Neural progenitor cell (in vitro differentiated cells): ENCODE results near the gene PROM2. TPM values are rescaled to one million over a fixed set of nuclear protein-coding genes. Genes with fewer than 3 reads are reported as not detected.

Experiments used
- DNase-seq: peaks from one replicate; pipeline ENCODE4 v3.0.0-alpha.2; 2016; ENCODE audit warnings: low spot score
- H2AFZ ChIP-seq: fragments of 200-600 bp; sonication (generic); replicated peaks from 2 replicates; pipeline ENCODE4 v1.6.1; 2016; ENCODE audit warnings: antibody characterized with exemption
- H3F3A ChIP-seq: fragments of 200-600 bp; sonication (generic); 2 replicates; pipeline ENCODE4 v1.6.1; 2016; ENCODE audit warnings: antibody characterized with exemption, low read depth
- H3K27ac ChIP-seq: fragments of 200-600 bp; sonication (generic); 2 replicates; pipeline ENCODE4 v1.5.1; 2016; ENCODE audit warnings: mild to moderate bottlenecking
- H3K27me3 ChIP-seq: fragments of 200-600 bp; sonication (generic); 2 replicates; pipeline ENCODE4 v1.6.1; 2016; ENCODE audit warnings: mild to moderate bottlenecking, moderate library complexity
- H3K36me3 ChIP-seq: fragments of 200-600 bp; sonication (generic); 2 replicates; pipeline ENCODE4 v1.5.1; 2016
- H3K4me1 ChIP-seq: fragments of 200-600 bp; sonication (generic); 2 replicates; pipeline ENCODE4 v1.6.1; 2016; ENCODE audit warnings: mixed run types
- H3K4me2 ChIP-seq: fragments of 200-600 bp; sonication (generic); 2 replicates; pipeline ENCODE4 v1.6.1; 2016
- H3K4me3 ChIP-seq: fragments of 200-600 bp; sonication (generic); 2 replicates; pipeline ENCODE4 v1.5.1; 2016
- H3K79me2 ChIP-seq: fragments of 200-600 bp; sonication (generic); 2 replicates; pipeline ENCODE4 v1.6.1; 2016; ENCODE audit warnings: low read depth
- H3K9ac ChIP-seq: fragments of 200-600 bp; sonication (generic); 2 replicates; pipeline ENCODE4 v1.6.1; 2016
- H3K9me3 ChIP-seq: fragments of 200-600 bp; sonication (generic); 2 replicates; pipeline ENCODE4 v1.5.1; 2016; ENCODE audit warnings: low read depth
- H4K20me1 ChIP-seq: fragments of 200-600 bp; sonication (generic); 2 replicates; pipeline ENCODE4 v1.6.1; 2016; ENCODE audit warnings: low read depth
- H3K27ac Mint-ChIP-seq: 3 replicates; pipeline ENCODE4 v1.8.0; 2021; ENCODE audit warnings: mixed read lengths
- H3K27me3 Mint-ChIP-seq: 2 replicates; pipeline ENCODE4 v1.8.0; 2022; ENCODE audit warnings: low read depth, mild to moderate bottlenecking, inconsistent platforms, moderate library complexity, mixed read lengths; ENCODE audit not compliant: insufficient read depth
- H3K36me3 Mint-ChIP-seq: 3 replicates; pipeline ENCODE4 v1.8.0; 2021; ENCODE audit warnings: mixed read lengths
- H3K4me1 Mint-ChIP-seq: 3 replicates; pipeline ENCODE4 v1.8.0; 2021; ENCODE audit warnings: mixed read lengths
- H3K4me3 Mint-ChIP-seq: 3 replicates; pipeline ENCODE4 v1.8.0; 2021; ENCODE audit warnings: mild to moderate bottlenecking, moderate library complexity, mixed read lengths
- H3K9me3 Mint-ChIP-seq: 3 replicates; pipeline ENCODE4 v1.8.0; 2020; ENCODE audit warnings: mixed read lengths
- EZH2 ChIP-seq: fragments of 200-600 bp; sonication (generic); IDR thresholded peaks from 2 replicates; pipeline ENCODE4 v1.6.1; 2017; ENCODE audit warnings: antibody characterized with exemption, mild to moderate bottlenecking, moderate library complexity
- EZH2phosphoT487 ChIP-seq: fragments of 200-600 bp; sonication (generic); IDR thresholded peaks from 2 replicates; pipeline ENCODE4 v1.6.1; 2017; ENCODE audit warnings: antibody characterized with exemption
- total RNA-seq: library from RNA; depleted of rRNA; stranded (reverse); fragments of >200 nt; gene quantifications from 2 replicates; pipeline ENCODE4 v1.2.3, GENCODE V29; 2015; ENCODE audit warnings: low replicate concordance
- TF ChIP-seq, protein P1 (sequence below): fragments of 200-600 bp; sonication (generic); IDR thresholded peaks from 2 replicates; pipeline ENCODE4 v1.5.1; 2017; ENCODE audit warnings: antibody characterized with exemption, mild to moderate bottlenecking

The PROM2 gene
- total RNA-seq, 1 donor from 2014 or later: 0.95 TPM

GRCh38 chr2:95307036-95307435 is 32.8 kb downstream of the PROM2 start:
- no peaks in the 10 kb centered on the region for H3K4me1 ChIP-seq
- no peaks in the 10 kb centered on the region for H3K36me3 Mint-ChIP-seq
- H3K9me3 ChIP-seq: no peaks in the 10 kb centered on the region
- peaks cover 16% of the 10 kb centered on the region for H3K4me1 Mint-ChIP-seq
- H3K27ac ChIP-seq: no peak overlapping the region
- no peak for DNase-seq
- H3K4me3 ChIP-seq: no peak overlapping the region
- H3K4me2 ChIP-seq: no peak overlapping the region
- no peaks in the 10 kb centered on the region for H3K27me3 ChIP-seq
- no peak overlapping the region for H3K4me3 Mint-ChIP-seq
- H3K27ac Mint-ChIP-seq: no peak overlapping the region
- no peaks in the 10 kb centered on the region for H3K9me3 Mint-ChIP-seq
- no peaks in the 10 kb centered on the region for H3F3A ChIP-seq
- TF ChIP-seq, protein P1, sequence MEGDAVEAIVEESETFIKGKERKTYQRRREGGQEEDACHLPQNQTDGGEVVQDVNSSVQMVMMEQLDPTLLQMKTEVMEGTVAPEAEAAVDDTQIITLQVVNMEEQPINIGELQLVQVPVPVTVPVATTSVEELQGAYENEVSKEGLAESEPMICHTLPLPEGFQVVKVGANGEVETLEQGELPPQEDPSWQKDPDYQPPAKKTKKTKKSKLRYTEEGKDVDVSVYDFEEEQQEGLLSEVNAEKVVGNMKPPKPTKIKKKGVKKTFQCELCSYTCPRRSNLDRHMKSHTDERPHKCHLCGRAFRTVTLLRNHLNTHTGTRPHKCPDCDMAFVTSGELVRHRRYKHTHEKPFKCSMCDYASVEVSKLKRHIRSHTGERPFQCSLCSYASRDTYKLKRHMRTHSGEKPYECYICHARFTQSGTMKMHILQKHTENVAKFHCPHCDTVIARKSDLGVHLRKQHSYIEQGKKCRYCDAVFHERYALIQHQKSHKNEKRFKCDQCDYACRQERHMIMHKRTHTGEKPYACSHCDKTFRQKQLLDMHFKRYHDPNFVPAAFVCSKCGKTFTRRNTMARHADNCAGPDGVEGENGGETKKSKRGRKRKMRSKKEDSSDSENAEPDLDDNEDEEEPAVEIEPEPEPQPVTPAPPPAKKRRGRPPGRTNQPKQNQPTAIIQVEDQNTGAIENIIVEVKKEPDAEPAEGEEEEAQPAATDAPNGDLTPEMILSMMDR: no peak
- TF ChIP-seq EZH2phosphoT487 (no peak), EZH2 (no peak)
- no peak overlapping the region for H3K9ac ChIP-seq
- peaks cover 6% of the 10 kb centered on the region for H3K27me3 Mint-ChIP-seq
- no peaks in the 10 kb centered on the region for H3K79me2 ChIP-seq
- no peaks in the 10 kb centered on the region for H4K20me1 ChIP-seq
- no peaks in the 10 kb centered on the region for H3K36me3 ChIP-seq
- no peak overlapping the region for H2AFZ ChIP-seq

- H3K27me3 ChIP-seq: no peaks in the 10 kb centered on the region
- peaks cover 16% of the 10 kb centered on the region for H3K4me1 Mint-ChIP-seq
- no peak for DNase-seq
- H3K9me3 Mint-ChIP-seq: no peaks in the 10 kb centered on the region
- no peak overlapping the region for H2AFZ ChIP-seq
- H3K27ac ChIP-seq: no peak overlapping the region
- H3K9ac ChIP-seq: no peak overlapping the region
- no peaks in the 10 kb centered on the region for H3K36me3 Mint-ChIP-seq
- H3K27ac Mint-ChIP-seq: peak overlapping the region; percentile 63
- no peak overlapping the region for H3K4me2 ChIP-seq
- no peaks in the 10 kb centered on the region for H4K20me1 ChIP-seq
- H3K4me1 ChIP-seq: no peaks in the 10 kb centered on the region
- no peaks in the 10 kb centered on the region for H3K36me3 ChIP-seq
- H3K4me3 Mint-ChIP-seq: no peak overlapping the region
- no peaks in the 10 kb centered on the region for H3K79me2 ChIP-seq
- H3F3A ChIP-seq: no peaks in the 10 kb centered on the region
- TF ChIP-seq EZH2phosphoT487: no peak
- TF ChIP-seq, protein P1: no peak
- TF ChIP-seq EZH2: no peak
- no peaks in the 10 kb centered on the region for H3K9me3 ChIP-seq
- H3K4me3 ChIP-seq: no peak overlapping the region
- peaks cover 3% of the 10 kb centered on the region for H3K27me3 Mint-ChIP-seq
Measured at GRCh38 chr2:95307878-95308277, 33.6 kb downstream of the PROM2 start.

DNA sequence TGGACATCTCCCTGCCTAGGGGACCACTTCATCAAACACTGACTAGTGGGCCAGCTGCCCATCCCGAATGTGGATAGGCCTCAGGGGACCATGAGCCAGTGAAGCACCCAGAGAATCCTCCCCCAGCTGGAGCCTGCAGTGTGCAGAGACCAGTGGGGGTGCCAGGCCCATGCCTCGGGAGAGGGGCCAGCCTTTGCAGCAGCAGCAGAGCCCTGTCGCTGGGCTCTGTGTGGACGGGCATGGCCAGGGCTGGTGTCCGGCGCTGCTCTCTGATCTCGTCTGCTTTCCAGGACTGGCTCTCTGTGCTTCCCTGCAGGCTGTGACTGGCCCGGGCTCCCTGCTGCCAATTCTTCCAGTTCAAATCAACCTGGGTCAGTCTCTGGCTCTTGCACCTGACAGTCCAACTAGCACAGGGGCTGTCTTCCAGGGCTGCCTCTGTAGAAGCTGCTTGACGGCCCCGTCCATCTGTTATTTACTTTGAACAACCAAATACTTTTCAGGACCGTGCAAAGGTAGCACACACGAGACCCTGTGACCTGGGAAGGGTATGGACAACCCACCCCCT is 34.3 kb downstream of the PROM2 start:
- H3K9me3 ChIP-seq: no peaks in the 10 kb centered on the region
- Mint-ChIP-seq H3K36me3 (no peaks in the 10 kb centered on the region), H3K27me3 (peaks cover 2% of the 10 kb centered on the region), H3K9me3 (no peaks in the 10 kb centered on the region), H3K27ac (peak overlapping the region; percentile 63), H3K4me1 (peaks cover 14% of the 10 kb centered on the region), H3K4me3 (no peak overlapping the region)
- H2AFZ ChIP-seq: no peak overlapping the region
- no peak overlapping the region for H3K4me2 ChIP-seq
- H3F3A ChIP-seq: no peaks in the 10 kb centered on the region
- H3K79me2 ChIP-seq: no peaks in the 10 kb centered on the region
- H3K36me3 ChIP-seq: no peaks in the 10 kb centered on the region
- no peaks in the 10 kb centered on the region for H4K20me1 ChIP-seq
- H3K4me3 ChIP-seq: no peak overlapping the region
- H3K27ac ChIP-seq: no peak overlapping the region
- H3K27me3 ChIP-seq: no peaks in the 10 kb centered on the region
- TF ChIP-seq, protein P1: no peak
- no peak for TF ChIP-seq EZH2phosphoT487
- TF ChIP-seq EZH2: no peak
- no peak for DNase-seq
- no peaks in the 10 kb centered on the region for H3K4me1 ChIP-seq
- H3K9ac ChIP-seq: no peak overlapping the region
